Loucy (cell line): ENCODE results near the gene ABHD12B.

Experiments
- CTCF ChIP-seq: fragments of 200-600 bp; sonication (generic); conservative IDR thresholded peaks from 2 replicates; pipeline ENCODE4 v1.5.1; 2014; ENCODE audit warnings: mild to moderate bottlenecking, antibody characterized with exemption, low read length
- EZH2phosphoT487 ChIP-seq: fragments of 200-600 bp; IDR thresholded peaks from 2 replicates; pipeline ENCODE4 v1.6.1; 2018; ENCODE audit warnings: antibody characterized with exemption, mild to moderate bottlenecking, moderate library complexity, borderline replicate concordance

GRCh38 chr14:50829489-50830043 is 42.3 kb upstream of the ABHD12B start:
- no peak for TF ChIP-seq CTCF
- no peak for TF ChIP-seq EZH2phosphoT487
